NCI-H1930 (cell line): Measurements from ENCODE around the gene SLC25A45.
"Not testable (repeated sequence)": the region's sequence is repeated elsewhere in the genome, so short reads cannot be mapped to it uniquely, and the experiment has no call there.

Source experiments
- DNase-seq, 2 experiments: peaks; one replicate each; lab custom pipeline; 2025; lab: John Stamatoyannopoulos, UW

The SLC25A45 gene

GRCh38 chr11:65421794-65422632, 39.6 kb upstream of the SLC25A45 start:
- DNase-seq: peak; percentile 94 to 97

GRCh38 chr11:65420979-65421793, 38.7 kb upstream of the SLC25A45 start:
- DNase-seq: peak; percentile 21 to 55

- no peak for DNase-seq
Observed at GRCh38 chr11:65420506-65420905, 38.1 kb upstream of the SLC25A45 start.

GRCh38 chr11:65419772-65420481, 37.5 kb upstream of the SLC25A45 start:
- DNase-seq: no peak

GRCh38 chr11:65419460-65419771, 37.0 kb upstream of the SLC25A45 start:
- DNase-seq: no peak

- peak; percentile 56 to 59 for DNase-seq
Observed at GRCh38 chr11:65418681-65419459, 36.4 kb upstream of the SLC25A45 start.

- no peak for DNase-seq
Observed at GRCh38 chr11:65418431-65418680, 35.9 kb upstream of the SLC25A45 start.

- DNase-seq: no peak
Observed at GRCh38 chr11:65417702-65418430, 35.4 kb upstream of the SLC25A45 start.

GRCh38 chr11:65416841-65417701, 34.6 kb upstream of the SLC25A45 start:
- DNase-seq: no peak

- peak; percentile 72 to 80 for DNase-seq
Observed at GRCh38 chr11:65416341-65416824, 33.9 kb upstream of the SLC25A45 start.

GRCh38 chr11:65415499-65416340, 33.3 kb upstream of the SLC25A45 start:
- DNase-seq: no peak

- DNase-seq: no peak
Observed at GRCh38 chr11:65414776-65415498, 32.5 kb upstream of the SLC25A45 start.

GRCh38 chr11:65413077-65413664, 30.7 kb upstream of the SLC25A45 start:
- DNase-seq: not testable (repeated sequence)

- DNase-seq: no peak
Observed at GRCh38 chr11:65412271-65413076, 30.0 kb upstream of the SLC25A45 start.

GRCh38 chr11:65411681-65412070, 29.2 kb upstream of the SLC25A45 start:
- no peak for DNase-seq

GRCh38 chr11:65410936-65411680, 28.7 kb upstream of the SLC25A45 start:
- DNase-seq: no peak
